HEK293 (cell line): ENCODE measurements around the gene EMC9.

ENCODE experiments used
- CTCF ChIA-PET: fragments of 350-600 bp; formaldehyde crosslinking; extraction: SDS; loops from one replicate; lab custom pipeline; 2021; ENCODE audit warnings: antibody characterized with exemption; lab: Yijun Ruan, JAX
- POLR2A ChIA-PET: fragments of 300-600 bp; formaldehyde crosslinking; extraction: SDS; loops from one replicate; lab custom pipeline; 2020; ENCODE audit warnings: antibody characterized with exemption, inconsistent platforms; lab: Yijun Ruan, JAX
- H3K27ac ChIP-seq: fragments of 200-500 bp; sonication (Bioruptor generic); 2 replicates; pipeline ENCODE4 v1.5.1; 2014; ENCODE audit warnings: low read depth, low read length, control low read depth, inconsistent platforms; ENCODE audit errors: extremely low read depth
- H3K36me3 ChIP-seq, 2 experiments: fragments of 200-500 bp in 1 of 2; sonication (Bioruptor generic) in 1 of 2; 1 replicate in 1 of 2; 2 replicates in 1 of 2; pipeline ENCODE4 v1.5.1; 2014 to 2017; ENCODE audit warnings: inconsistent platforms in 2 of 2, low read length in 2 of 2; ENCODE audit not compliant: control insufficient read depth in 2 of 2, insufficient read depth in 1 of 2
- H3K4me1 ChIP-seq: fragments of 200-500 bp; sonication (Bioruptor generic); 2 replicates; pipeline ENCODE4 v1.5.1; 2014; ENCODE audit warnings: mild to moderate bottlenecking, low read length, inconsistent platforms; ENCODE audit not compliant: control insufficient read depth, insufficient read depth
- H3K4me3 ChIP-seq: 2 replicates; pipeline ENCODE4 v1.5.1; 2011; ENCODE audit warnings: low read depth, mild to moderate bottlenecking, control low read depth, low read length, moderate library complexity
- H3K9me3 ChIP-seq: fragments of 200-500 bp; sonication (Bioruptor generic); 2 replicates; pipeline ENCODE4 v1.5.1; 2014; ENCODE audit warnings: low read depth, low read length, inconsistent platforms; ENCODE audit not compliant: control insufficient read depth, insufficient read depth
- KLF8 ChIP-seq: fragments of 450-650 bp; formaldehyde crosslinking; IDR thresholded peaks from 2 replicates; pipeline ENCODE4 v1.5.1; 2016; ENCODE audit warnings: missing biosample characterization, missing genetic modification characterization
- PRDM1 ChIP-seq: fragments of 450-650 bp; formaldehyde crosslinking; IDR thresholded peaks from 2 replicates; pipeline ENCODE4; 2016; ENCODE audit warnings: missing biosample characterization, missing genetic modification characterization
- ZBTB17 ChIP-seq: fragments of 450-650 bp; formaldehyde crosslinking; IDR thresholded peaks from 2 replicates; pipeline ENCODE4 v1.5.1; 2016; ENCODE audit warnings: missing biosample characterization, missing genetic modification characterization
- ZBTB48 ChIP-seq: fragments of 450-650 bp; formaldehyde crosslinking; IDR thresholded peaks from 2 replicates; pipeline ENCODE4 v1.5.1; 2016; ENCODE audit warnings: missing biosample characterization, missing genetic modification characterization
- ZFP69B ChIP-seq: fragments of 450-650 bp; formaldehyde crosslinking; IDR thresholded peaks from 2 replicates; pipeline ENCODE4 v1.5.1; 2016; ENCODE audit warnings: missing biosample characterization, missing genetic modification characterization
- ZNF202 ChIP-seq: fragments of 450-650 bp; formaldehyde crosslinking; IDR thresholded peaks from 2 replicates; pipeline ENCODE4 v1.5.1; 2016; ENCODE audit warnings: missing biosample characterization, missing genetic modification characterization, borderline replicate concordance
- ZNF214 ChIP-seq: fragments of 450-650 bp; formaldehyde crosslinking; IDR thresholded peaks from 2 replicates; pipeline ENCODE4 v1.5.1; 2017; ENCODE audit warnings: missing biosample characterization, mild to moderate bottlenecking, missing genetic modification characterization, borderline replicate concordance
- ZNF292 ChIP-seq: fragments of 450-650 bp; formaldehyde crosslinking; IDR thresholded peaks from 2 replicates; pipeline ENCODE4 v1.5.1; 2016; ENCODE audit warnings: low read depth, missing biosample characterization, missing genetic modification characterization, borderline replicate concordance
- ZNF311 ChIP-seq: fragments of 450-650 bp; formaldehyde crosslinking; IDR thresholded peaks from 2 replicates; pipeline ENCODE4 v1.5.1; 2017; ENCODE audit warnings: missing biosample characterization, missing genetic modification characterization, borderline replicate concordance
- ZNF354C ChIP-seq: fragments of 450-650 bp; formaldehyde crosslinking; IDR thresholded peaks from 2 replicates; pipeline ENCODE4 v1.5.1; 2016; ENCODE audit warnings: missing biosample characterization, missing genetic modification characterization, low read depth, borderline replicate concordance
- ZNF473 ChIP-seq: fragments of 450-650 bp; formaldehyde crosslinking; IDR thresholded peaks from 2 replicates; pipeline ENCODE4 v1.5.1; 2017; ENCODE audit warnings: missing biosample characterization, missing genetic modification characterization
- ZNF549 ChIP-seq: fragments of 450-650 bp; IDR thresholded peaks from 2 replicates; pipeline ENCODE4 v1.5.1; 2018; ENCODE audit warnings: missing biosample characterization, missing genetic modification characterization, mild to moderate bottlenecking, inconsistent platforms, moderate library complexity
- ZNF626 ChIP-seq: fragments of 450-650 bp; sonication (Bioruptor Pico); formaldehyde crosslinking; IDR thresholded peaks from 2 replicates; pipeline ENCODE4 v1.5.1; 2018; ENCODE audit warnings: missing biosample characterization, missing genetic modification characterization, inconsistent platforms
- ZNF658 ChIP-seq: fragments of 450-650 bp; formaldehyde crosslinking; IDR thresholded peaks from 2 replicates; pipeline ENCODE4; 2016; ENCODE audit warnings: missing biosample characterization, missing genetic modification characterization
- ZNF660 ChIP-seq: fragments of 450-650 bp; IDR thresholded peaks from 2 replicates; pipeline ENCODE4 v1.5.1; 2018; ENCODE audit warnings: missing biosample characterization, mild to moderate bottlenecking, missing genetic modification characterization
- ZNF747 ChIP-seq: fragments of 450-650 bp; formaldehyde crosslinking; IDR thresholded peaks from 2 replicates; pipeline ENCODE4 v1.5.1; 2016; ENCODE audit warnings: missing biosample characterization, missing genetic modification characterization
- ZNF837 ChIP-seq: fragments of 450-650 bp; formaldehyde crosslinking; IDR thresholded peaks from 2 replicates; pipeline ENCODE4 v1.5.1; 2016; ENCODE audit warnings: missing biosample characterization, missing genetic modification characterization
- TF ChIP-seq, protein P1 (sequence below): fragments of 450-650 bp; formaldehyde crosslinking; conservative IDR thresholded peaks from 2 replicates; pipeline ENCODE4 v1.5.1; 2016; ENCODE audit warnings: low read depth, missing biosample characterization, missing genetic modification characterization
- TF ChIP-seq, protein P2 (sequence below): fragments of 450-650 bp; formaldehyde crosslinking; IDR thresholded peaks from 2 replicates; pipeline ENCODE4 v1.5.1; 2016; ENCODE audit warnings: missing biosample characterization, missing genetic modification characterization
- TF ChIP-seq, protein P3 (sequence below): fragments of 450-650 bp; formaldehyde crosslinking; IDR thresholded peaks from 2 replicates; pipeline ENCODE4 v1.5.1; 2017; ENCODE audit warnings: missing biosample characterization, missing genetic modification characterization
- TF ChIP-seq, protein P4 (sequence below): fragments of 450-650 bp; formaldehyde crosslinking; IDR thresholded peaks from 2 replicates; pipeline ENCODE4 v1.5.1; 2016; ENCODE audit warnings: missing biosample characterization, missing genetic modification characterization

The EMC9 gene

DNA sequence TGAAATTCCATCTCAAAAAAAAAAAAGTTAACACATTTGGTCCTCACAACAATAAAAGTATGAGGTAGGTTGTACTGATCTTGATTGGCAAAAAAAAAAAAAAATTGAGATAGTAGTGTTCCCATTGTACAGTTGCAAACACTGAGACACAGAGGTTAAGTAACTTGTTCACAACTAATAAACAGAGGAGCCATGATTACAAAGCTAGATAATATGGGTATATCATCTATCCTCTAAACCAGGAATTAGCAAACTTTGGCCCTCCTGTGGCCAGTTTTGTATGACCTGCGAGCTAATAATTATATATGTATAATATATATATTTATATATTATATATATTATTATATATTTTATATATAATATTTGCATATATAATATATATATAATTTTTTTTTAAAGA lies 7.7 kb downstream of the EMC9 start (continued):
- TF ChIP-seq, protein P1, sequence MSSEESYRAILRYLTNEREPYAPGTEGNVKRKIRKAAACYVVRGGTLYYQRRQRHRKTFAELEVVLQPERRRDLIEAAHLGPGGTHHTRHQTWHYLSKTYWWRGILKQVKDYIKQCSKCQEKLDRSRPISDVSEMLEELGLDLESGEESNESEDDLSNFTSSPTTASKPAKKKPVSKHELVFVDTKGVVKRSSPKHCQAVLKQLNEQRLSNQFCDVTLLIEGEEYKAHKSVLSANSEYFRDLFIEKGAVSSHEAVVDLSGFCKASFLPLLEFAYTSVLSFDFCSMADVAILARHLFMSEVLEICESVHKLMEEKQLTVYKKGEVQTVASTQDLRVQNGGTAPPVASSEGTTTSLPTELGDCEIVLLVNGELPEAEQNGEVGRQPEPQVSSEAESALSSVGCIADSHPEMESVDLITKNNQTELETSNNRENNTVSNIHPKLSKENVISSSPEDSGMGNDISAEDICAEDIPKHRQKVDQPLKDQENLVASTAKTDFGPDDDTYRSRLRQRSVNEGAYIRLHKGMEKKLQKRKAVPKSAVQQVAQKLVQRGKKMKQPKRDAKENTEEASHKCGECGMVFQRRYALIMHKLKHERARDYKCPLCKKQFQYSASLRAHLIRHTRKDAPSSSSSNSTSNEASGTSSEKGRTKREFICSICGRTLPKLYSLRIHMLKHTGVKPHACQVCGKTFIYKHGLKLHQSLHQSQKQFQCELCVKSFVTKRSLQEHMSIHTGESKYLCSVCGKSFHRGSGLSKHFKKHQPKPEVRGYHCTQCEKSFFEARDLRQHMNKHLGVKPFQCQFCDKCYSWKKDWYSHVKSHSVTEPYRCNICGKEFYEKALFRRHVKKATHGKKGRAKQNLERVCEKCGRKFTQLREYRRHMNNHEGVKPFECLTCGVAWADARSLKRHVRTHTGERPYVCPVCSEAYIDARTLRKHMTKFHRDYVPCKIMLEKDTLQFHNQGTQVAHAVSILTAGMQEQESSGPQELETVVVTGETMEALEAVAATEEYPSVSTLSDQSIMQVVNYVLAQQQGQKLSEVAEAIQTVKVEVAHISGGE (tag by site-specific recombination): no peak
- TF ChIP-seq ZNF660: no peak
- TF ChIP-seq, all 188 proteins: peak for 0

DNA sequence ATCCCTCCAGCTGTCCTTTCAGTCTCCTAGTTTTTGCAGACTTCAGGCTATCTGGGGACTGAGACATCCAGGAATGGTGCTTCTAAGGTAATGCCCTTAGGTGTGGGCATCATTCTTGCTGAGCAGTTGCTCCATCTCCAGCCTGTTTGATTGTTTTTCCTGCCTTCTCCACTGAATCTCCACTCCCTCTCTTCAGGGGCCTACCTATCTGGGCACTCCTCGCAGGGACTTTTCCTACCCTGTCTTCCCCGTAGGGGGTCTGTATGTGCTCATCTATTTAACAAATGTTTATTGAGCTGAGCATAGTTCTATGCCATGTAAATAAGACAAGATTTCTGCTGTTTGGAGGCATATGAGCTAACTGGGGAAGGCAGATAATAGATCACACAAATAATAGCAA lies 8.4 kb downstream of the EMC9 start:
- TF ChIP-seq ZBTB17 (tag by site-specific recombination) (peak; percentile 74), ZNF354C (tag by site-specific recombination) (no peak), ZNF747 (tag by site-specific recombination) (no peak), PRDM1 (no peak)
- TF ChIP-seq, all 188 proteins: peak for 1
- H3K27ac ChIP-seq: no peak overlapping the region
- H3K36me3 ChIP-seq: peaks cover 0 to 9% of the 10 kb centered on the region in 2 experiments; a peak in 1 of 3 replicates
- POLR2A ChIA-PET: interaction anchor here (0.9 to 1.2 kb wide), 3 partner anchors 14 to 39 kb away, joined by 3 to 5 read pairs (median 4); partner anchors contain the start of genes PCK2, PSME2 and RNF31
- no peaks in the 10 kb centered on the region for H3K9me3 ChIP-seq
- H3K4me3 ChIP-seq: no peak overlapping the region
- CTCF ChIA-PET: interaction anchor here (0.7 to 1.0 kb wide), 2 partner anchors 9 to 24 kb away, joined by 3 to 5 read pairs; partner anchors contain the start of gene EMC9
- no peaks in the 10 kb centered on the region; the same call in 1 of the 2 replicates for H3K4me1 ChIP-seq

DNA sequence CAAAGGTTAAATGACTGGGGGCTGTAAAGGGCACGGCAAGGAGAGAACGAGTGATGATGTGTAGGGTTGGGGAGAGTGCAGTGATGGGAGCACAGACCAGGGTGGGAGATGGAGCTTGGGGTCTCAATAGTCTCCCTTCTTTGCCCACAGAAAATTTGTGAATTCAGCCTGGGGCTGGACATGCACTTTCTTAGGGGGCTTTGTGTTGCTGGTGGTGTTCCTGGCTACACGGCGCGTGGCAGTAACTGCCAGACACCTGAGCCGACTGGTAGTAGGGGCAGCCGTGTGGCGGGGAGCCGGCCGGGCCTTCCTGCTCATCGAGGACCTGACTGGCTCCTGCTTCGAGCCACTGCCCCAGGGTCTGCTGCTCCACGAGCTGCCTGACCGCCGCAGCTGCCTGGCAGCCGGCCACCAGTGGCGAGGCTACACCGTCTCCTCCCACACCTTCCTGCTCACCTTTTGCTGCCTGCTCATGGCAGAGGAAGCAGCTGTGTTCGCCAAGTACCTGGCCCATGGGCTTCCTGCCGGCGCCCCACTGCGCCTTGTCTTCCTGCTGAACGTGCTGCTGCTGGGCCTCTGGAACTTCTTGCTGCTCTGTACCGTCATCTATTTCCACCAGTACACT lies 9.2 kb downstream of the EMC9 start:
- Histone ChIP-seq H3K9me3 (no peaks in the 10 kb centered on the region), H3K36me3 (peaks cover 0 to under 1% of the 10 kb centered on the region in 2 experiments; a peak in 1 of 3 replicates), H3K27ac (no peak overlapping the region), H3K4me3 (no peak overlapping the region), H3K4me1 (no peaks in the 10 kb centered on the region; the same call in 1 of the 2 replicates)
- no peak for TF ChIP-seq ZNF292 (tag by site-specific recombination)
- TF ChIP-seq ZNF214 (tag by site-specific recombination): no peak
- POLR2A ChIA-PET: interaction anchor here (0.9 kb wide), 1 partner anchor 38 kb away, joined by 3 read pairs; the partner anchor contains the start of gene PCK2
- CTCF ChIA-PET: interaction anchor here (1.0 kb wide), 1 partner anchor 23 kb away, joined by 5 read pairs; no protein-coding TSS in a partner anchor

DNA sequence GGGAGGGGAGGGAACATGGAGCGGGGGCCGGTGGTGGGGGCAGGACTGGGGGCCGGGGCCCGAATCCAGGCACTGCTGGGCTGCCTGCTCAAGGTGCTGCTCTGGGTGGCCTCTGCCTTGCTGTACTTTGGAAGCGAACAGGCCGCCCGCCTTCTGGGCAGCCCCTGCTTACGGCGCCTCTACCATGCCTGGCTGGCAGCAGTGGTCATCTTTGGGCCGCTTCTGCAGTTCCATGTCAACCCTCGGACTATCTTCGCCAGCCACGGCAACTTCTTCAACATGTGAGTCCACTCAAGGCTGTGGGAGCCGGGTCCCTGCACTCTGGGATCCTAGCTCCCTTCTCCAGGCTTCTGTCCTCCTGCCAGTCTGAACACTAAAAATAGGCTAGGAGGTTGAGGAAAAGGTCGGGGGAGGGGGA lies 9.8 kb downstream of the EMC9 start:
- ChIA-PET POLR2A (no interaction called here), CTCF (no interaction called here)
- H3K9me3 ChIP-seq: no peaks in the 10 kb centered on the region
- H3K27ac ChIP-seq: no peak overlapping the region
- H3K4me1 ChIP-seq: no peaks in the 10 kb centered on the region
- H3K36me3 ChIP-seq: no peaks in the 10 kb centered on the region
- H3K4me3 ChIP-seq: no peak overlapping the region
- TF ChIP-seq, protein P2, sequence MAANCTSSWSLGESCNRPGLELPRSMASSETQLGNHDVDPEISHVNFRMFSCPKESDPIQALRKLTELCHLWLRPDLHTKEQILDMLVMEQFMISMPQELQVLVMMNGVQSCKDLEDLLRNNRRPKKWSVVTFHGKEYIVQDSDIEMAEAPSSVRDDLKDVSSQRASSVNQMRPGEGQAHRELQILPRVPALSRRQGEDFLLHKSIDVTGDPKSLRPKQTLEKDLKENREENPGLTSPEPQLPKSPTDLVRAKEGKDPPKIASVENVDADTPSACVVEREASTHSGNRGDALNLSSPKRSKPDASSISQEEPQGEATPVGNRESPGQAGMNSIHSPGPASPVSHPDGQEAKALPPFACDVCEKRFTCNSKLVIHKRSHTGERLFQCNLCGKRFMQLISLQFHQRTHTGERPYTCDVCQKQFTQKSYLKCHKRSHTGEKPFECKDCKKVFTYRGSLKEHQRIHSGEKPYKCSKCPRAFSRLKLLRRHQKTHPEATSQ (tag by site-specific recombination): no peak
- TF ChIP-seq ZNF473 (no peak), ZNF549 (tag by site-specific recombination) (no peak), ZNF202 (tag by site-specific recombination) (no peak), ZNF837 (tag by site-specific recombination) (no peak), ZNF311 (no peak), ZNF658 (tag by site-specific recombination) (no peak), ZBTB48 (tag by site-specific recombination) (no peak), ZFP69B (tag by site-specific recombination) (no peak), KLF8 (no peak), ZNF747 (tag by site-specific recombination) (no peak), ZNF626 (no peak)
- TF ChIP-seq, protein P3, sequence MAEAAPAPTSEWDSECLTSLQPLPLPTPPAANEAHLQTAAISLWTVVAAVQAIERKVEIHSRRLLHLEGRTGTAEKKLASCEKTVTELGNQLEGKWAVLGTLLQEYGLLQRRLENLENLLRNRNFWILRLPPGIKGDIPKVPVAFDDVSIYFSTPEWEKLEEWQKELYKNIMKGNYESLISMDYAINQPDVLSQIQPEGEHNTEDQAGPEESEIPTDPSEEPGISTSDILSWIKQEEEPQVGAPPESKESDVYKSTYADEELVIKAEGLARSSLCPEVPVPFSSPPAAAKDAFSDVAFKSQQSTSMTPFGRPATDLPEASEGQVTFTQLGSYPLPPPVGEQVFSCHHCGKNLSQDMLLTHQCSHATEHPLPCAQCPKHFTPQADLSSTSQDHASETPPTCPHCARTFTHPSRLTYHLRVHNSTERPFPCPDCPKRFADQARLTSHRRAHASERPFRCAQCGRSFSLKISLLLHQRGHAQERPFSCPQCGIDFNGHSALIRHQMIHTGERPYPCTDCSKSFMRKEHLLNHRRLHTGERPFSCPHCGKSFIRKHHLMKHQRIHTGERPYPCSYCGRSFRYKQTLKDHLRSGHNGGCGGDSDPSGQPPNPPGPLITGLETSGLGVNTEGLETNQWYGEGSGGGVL (tag by site-specific recombination): no peak
- TF ChIP-seq, protein P4, sequence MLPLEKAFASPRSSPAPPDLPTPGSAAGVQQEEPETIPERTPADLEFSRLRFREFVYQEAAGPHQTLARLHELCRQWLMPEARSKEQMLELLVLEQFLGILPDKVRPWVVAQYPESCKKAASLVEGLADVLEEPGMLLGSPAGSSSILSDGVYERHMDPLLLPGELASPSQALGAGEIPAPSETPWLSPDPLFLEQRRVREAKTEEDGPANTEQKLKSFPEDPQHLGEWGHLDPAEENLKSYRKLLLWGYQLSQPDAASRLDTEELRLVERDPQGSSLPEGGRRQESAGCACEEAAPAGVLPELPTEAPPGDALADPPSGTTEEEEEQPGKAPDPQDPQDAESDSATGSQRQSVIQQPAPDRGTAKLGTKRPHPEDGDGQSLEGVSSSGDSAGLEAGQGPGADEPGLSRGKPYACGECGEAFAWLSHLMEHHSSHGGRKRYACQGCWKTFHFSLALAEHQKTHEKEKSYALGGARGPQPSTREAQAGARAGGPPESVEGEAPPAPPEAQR: no peak
